NCI-H526 treated with DMSO at 0.1 percent for 48 hours (cell line): ENCODE measurements around the gene SPX.

ENCODE experiments used
- DNase-seq: peaks from one replicate; lab custom pipeline; 2025; lab: John Stamatoyannopoulos, UW

The SPX gene

GRCh38 chr12:21538061-21538653 lies 12.1 kb downstream of the SPX start:
- no peak for DNase-seq

DNA sequence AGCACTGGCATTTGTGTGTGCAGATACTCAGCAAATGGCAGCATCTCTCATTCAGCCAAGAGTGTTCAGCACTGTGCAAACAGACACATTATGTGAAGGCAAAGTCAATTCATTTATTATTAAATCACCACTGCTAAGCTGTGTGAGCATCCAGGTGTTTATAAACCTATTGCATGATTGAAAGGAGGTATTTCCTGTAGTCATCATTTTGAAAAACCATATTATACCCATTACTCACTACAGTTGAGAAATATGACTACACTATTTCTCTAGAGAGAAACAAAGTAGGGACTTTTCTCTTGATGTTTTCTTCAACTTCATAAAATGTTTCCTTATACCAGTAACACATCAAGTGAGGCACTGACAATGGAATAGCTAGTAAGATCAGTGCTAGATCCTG lies 13.7 kb downstream of the SPX start:
- DNase-seq: no peak

- DNase-seq: no peak
These were observed 15.7 kb downstream of the SPX start for GRCh38 chr12:21541773-21542172.

DNA sequence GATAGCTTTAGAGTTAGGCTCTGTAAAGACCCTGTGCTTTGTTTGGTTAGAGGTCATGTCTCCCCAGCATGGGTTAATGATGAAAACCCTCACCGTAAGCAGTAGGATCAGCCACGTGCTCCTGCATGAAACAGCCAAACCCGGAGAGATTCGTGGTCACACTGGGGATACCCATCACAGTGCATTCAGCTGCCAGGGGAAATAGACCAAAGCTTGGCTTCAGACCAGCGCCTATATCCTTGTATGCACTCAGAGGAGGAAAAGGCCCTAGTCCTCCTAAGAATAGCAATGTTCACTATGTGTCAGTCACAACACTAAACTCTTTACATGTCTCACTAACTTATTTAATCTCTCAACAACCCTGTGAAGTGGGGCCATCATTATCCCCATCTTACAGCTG lies 16.3 kb downstream of the SPX start:
- DNase-seq: no peak

- DNase-seq: no peak
These were observed 17.1 kb downstream of the SPX start for GRCh38 chr12:21543151-21543550.

GRCh38 chr12:21545557-21545956 lies 19.5 kb downstream of the SPX start:
- no peak for DNase-seq

DNA sequence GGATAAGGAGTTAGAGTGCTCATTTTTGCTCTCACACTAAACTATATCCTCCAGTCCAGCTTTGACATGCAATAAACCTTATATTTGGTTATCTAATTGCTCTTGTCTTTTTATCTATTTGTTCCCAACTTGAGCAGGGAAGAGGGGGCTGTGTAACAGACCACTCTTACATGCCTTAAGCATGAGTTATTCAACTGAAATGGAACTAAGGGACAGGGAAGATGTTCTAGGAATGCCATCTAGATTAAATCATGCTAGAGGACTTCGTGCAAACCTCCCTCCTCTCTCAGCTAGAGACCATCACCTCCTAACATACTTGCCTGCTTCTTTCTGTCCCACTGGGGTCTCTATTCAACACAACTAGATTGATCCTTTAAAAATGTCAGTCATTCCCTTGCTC lies 20.6 kb downstream of the SPX start:
- DNase-seq: no peak

GRCh38 chr12:21547437-21547836 lies 21.3 kb downstream of the SPX start:
- no peak for DNase-seq

DNA sequence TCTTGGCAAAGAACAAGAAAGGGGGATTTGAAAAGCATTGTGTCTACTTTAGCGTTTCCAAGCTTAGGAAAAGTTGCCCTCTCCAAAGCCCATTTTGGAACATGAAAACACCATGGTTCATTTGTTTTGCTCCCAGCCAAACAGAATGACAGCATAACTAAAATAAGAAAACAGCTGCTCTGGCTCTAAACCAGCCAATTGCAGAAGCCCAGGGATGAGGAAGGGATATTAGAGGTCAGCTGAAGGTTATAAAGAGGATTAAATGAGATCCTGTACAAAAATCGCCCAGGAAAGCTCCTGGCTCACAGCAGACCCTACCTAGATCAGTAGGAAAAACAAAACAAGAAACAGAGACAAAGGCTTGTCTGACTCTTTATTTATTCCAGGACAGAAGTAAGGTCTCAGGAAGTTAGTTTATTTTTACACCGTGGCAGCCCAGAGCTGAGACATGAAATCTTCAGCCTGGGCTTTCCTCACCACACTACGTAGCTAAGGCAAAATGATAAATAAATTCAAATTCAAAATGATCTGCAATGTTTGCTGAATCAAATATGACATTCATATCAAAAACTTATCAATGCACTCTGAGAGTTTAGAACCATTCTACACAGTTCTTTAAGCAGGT lies 25.9 kb downstream of the SPX start:
- DNase-seq: no peak

- no peak for DNase-seq
These were observed 26.7 kb downstream of the SPX start for GRCh38 chr12:21552635-21553328.

- no peak for DNase-seq
These were observed 27.2 kb downstream of the SPX start for GRCh38 chr12:21553329-21553675.

DNA sequence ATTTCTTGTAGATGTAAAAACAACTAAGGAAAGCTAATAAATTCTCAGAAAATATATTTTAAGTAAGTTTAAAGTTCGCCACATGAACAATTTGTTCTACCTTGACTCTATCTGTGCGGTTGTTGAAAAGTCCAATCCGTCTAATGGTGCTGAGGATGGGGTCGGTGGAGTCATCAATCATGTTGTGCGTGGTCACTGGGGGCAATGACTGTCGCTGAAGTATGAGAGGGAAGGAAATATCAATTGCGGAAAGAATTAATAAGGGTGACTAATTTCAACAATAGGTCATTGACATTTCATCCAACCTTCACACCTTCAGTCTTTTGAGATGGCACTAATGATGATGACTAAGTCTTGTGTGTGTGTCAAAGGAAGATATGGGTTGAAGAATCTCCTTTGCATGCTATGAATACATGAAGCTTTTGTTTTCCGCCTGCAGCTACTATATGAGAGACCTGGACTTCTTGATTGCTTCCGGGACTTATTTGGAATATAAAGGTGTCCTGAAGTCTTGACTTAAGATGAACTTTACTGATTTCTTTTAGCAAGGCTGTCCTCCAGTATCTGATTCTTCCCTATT lies 32.1 kb downstream of the SPX start:
- no peak for DNase-seq

DNA sequence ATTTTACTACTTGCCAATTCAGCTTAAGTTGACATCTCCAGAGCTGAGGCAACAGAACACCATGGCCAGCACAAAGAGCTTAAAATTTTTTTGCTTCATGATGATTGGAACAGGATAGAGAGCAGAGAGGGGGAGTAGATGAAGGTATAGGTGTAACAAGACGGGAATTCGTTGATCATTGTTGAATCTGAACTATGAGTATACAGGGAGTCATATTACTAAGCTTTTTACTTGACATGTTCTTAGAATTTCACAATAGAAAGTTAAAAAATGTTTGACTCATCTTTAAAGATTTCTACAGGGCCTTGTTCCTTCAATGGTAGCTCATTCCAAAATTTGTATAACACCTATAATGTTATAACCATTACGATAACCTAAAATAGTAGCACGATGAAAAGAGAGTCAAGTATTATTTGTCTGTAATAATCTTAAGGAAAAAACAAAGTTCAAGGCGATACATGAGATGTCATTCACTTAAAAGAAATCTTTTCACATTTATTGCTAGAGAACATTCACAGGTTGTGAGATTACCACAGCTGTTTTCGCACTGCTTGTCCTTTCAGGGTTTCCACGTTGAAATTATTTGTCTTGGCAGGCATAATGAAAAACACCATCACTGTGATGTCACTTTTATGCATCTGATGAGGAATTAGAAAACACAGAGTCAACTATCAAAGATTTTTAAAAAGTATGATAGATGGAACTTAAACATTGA lies 33.9 kb downstream of the SPX start:
- DNase-seq: no peak

DNA sequence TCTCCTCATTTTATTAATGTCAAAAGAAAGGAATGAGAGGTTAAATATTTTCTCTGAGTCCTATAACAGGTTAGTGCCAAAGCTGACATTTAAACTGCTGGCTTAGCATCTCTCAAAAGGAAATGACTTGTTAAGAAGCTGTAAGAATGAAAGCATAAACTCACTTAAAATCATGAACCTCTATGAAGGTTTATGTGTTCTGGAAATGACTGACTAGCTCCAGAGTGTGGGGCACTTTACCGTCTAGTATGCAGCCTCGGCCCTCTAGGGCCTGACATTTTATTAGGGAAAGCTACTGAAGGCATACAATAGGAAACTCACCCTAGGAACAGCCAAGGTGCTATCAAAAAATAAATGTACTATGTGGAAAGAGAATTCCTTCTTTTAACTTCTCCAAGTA lies 35.1 kb downstream of the SPX start:
- no peak for DNase-seq

GRCh38 chr12:21562859-21563258 lies 36.8 kb downstream of the SPX start:
- no peak for DNase-seq

- no peak for DNase-seq
These were observed 40.3 kb downstream of the SPX start for GRCh38 chr12:21566223-21566906.

- DNase-seq: no peak
These were observed 40.9 kb downstream of the SPX start for GRCh38 chr12:21566907-21567394.

DNA sequence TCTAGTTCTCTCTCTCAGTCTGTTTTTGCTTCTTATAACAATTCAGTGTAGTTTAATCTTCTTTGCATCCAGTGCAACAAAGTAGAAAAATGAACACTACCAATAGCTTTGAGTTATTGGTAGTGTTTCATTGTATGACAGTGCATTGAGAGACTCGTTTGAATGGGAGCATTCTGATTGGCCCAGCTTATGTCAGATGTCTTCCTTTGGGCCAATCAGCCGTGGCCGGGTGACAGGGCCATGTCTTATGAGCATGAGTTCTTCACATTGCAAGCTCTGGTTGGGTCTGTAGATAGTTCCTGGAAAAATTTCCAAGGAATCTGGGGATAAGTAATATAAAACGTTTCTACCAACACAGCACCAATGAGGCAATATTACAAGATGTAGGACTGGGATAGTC lies 42.0 kb downstream of the SPX start:
- DNase-seq: no peak

GRCh38 chr12:21571046-21571445 lies 45.0 kb downstream of the SPX start:
- DNase-seq: no peak

GRCh38 chr12:21573733-21574358 lies 47.8 kb downstream of the SPX start:
- no peak for DNase-seq

DNA sequence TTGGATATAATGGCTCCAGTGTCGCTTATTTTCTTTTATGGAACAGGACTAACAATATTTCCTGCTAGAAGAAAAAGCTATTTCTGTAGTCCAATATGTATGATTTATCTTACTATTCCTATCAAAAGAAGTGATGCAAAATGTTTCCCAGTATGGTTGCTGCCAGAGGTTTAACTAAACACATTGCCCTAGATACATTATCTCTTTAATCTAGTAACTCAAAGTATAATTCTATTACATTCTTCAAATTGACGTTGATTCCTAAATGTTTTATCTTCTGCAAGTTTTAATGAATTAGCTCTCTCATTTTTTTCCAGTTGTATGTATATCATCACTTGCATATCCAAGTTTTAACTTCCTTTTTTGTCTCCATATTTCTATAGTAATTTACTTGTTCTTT lies 50.3 kb downstream of the SPX start:
- DNase-seq: no peak

DNA sequence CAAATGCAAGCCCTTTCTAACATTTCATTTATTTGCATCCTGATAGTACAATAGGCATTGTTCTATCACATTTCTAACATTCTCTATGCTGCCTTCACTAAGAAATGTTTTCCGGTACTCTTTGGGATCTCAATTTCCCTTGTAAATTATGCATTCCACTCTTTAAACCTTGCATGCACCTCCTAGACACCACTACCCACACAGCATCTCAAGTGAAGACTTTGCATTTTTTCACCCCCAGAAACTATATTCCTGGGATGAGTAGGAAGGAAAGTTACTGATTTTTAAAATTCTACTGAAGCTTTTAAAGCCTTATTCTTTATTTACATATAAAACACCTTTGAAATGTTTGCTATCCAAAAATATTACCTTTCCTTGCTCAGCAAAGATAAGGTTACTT lies 51.4 kb downstream of the SPX start:
- DNase-seq: no peak
